SU-DHL-6 (cell line): ENCODE results near the gene ZMYND8.

Experiments
- H2AFZ ChIP-seq: fragments of 200-600 bp; sonication (generic); 2 replicates; pipeline ENCODE4 v1.6.1; 2014; ENCODE audit warnings: low read depth, mild to moderate bottlenecking, moderate library complexity, mixed read lengths, antibody characterized with exemption, low read length; ENCODE audit not compliant: severe bottlenecking
- H3F3A ChIP-seq: fragments of 200-600 bp; shearing (Covaris generic); 2 replicates; pipeline ENCODE4 v1.6.0; 2016; ENCODE audit warnings: antibody characterized with exemption, mild to moderate bottlenecking; ENCODE audit not compliant: insufficient read depth
- H3K27ac ChIP-seq: fragments of 200-600 bp; sonication (generic); 2 replicates; pipeline ENCODE4 v1.5.1; 2016; ENCODE audit warnings: low read depth, mild to moderate bottlenecking, low read length, moderate library complexity, mixed read lengths
- H3K27me3 ChIP-seq: fragments of 200-600 bp; sonication (generic), shearing (Covaris generic); 2 replicates; pipeline ENCODE4 v1.6.0; 2014; ENCODE audit warnings: mild to moderate bottlenecking, low read length
- H3K36me3 ChIP-seq: fragments of 200-600 bp; sonication (generic); 2 replicates; pipeline ENCODE4 v1.6.1; 2014; ENCODE audit warnings: mild to moderate bottlenecking, low read length, mixed read lengths
- H3K4me2 ChIP-seq: fragments of 300-600, 200-600 bp; shearing (Covaris generic), sonication (generic); 2 replicates; pipeline ENCODE4 v1.6.0; 2014; ENCODE audit warnings: low read length, low read depth, mild to moderate bottlenecking; ENCODE audit not compliant: poor library complexity, severe bottlenecking
- H3K4me3 ChIP-seq: fragments of 200-600 bp; sonication (generic); 2 replicates; pipeline ENCODE4 v1.5.1; 2014; ENCODE audit warnings: antibody characterized with exemption, low read length, mild to moderate bottlenecking, mixed read lengths; ENCODE audit not compliant: insufficient read depth, poor library complexity, severe bottlenecking
- H3K79me2 ChIP-seq: fragments of 200-600 bp; sonication (generic); 2 replicates; pipeline ENCODE4 v1.6.1; 2014; ENCODE audit warnings: mild to moderate bottlenecking, low read length, moderate library complexity; ENCODE audit not compliant: insufficient read depth
- H3K9ac ChIP-seq: fragments of 200-600 bp; sonication (generic); 2 replicates; pipeline ENCODE4 v1.7.0; 2014; ENCODE audit warnings: mild to moderate bottlenecking, low read length
- H3K9me2 ChIP-seq: fragments of 200-600 bp; sonication (generic); replicated peaks from 2 replicates; pipeline ENCODE4 v1.6.1; 2014; ENCODE audit warnings: low read length; ENCODE audit not compliant: insufficient read depth
- H3K9me3 ChIP-seq: fragments of 200-600 bp; sonication (generic); 2 replicates; pipeline ENCODE4 v1.6.1; 2014; ENCODE audit warnings: low read length, mixed read lengths; ENCODE audit not compliant: insufficient read depth
- H4K20me1 ChIP-seq: fragments of 200-600 bp; sonication (generic); 2 replicates; pipeline ENCODE4 v1.6.1; 2014; ENCODE audit warnings: low read depth, mild to moderate bottlenecking, antibody characterized with exemption, low read length, moderate library complexity, mixed read lengths
- EZH2phosphoT487 ChIP-seq: fragments of 200-600 bp; sonication (generic), shearing (Covaris generic); conservative IDR thresholded peaks from 2 replicates; pipeline ENCODE4 v1.6.1; 2018; ENCODE audit warnings: mild to moderate bottlenecking, antibody characterized with exemption, low read length, moderate library complexity, mixed read lengths
- TF ChIP-seq, protein P1 (sequence below): fragments of 200-600 bp; sonication (generic); IDR thresholded peaks from one replicate; pipeline ENCODE4 v1.5.1; 2017; ENCODE audit warnings: antibody characterized with exemption, mild to moderate bottlenecking, low read length, moderate library complexity; ENCODE audit not compliant: insufficient read depth, poor library complexity, severe bottlenecking

Gene ZMYND8

GRCh38 chr20:47195573-47195972, 160.9 kb downstream of the ZMYND8 start:
- Histone ChIP-seq H3F3A (no peaks in the 10 kb centered on the region), H3K4me3 (no peak overlapping the region), H3K9ac (no peak overlapping the region), H3K4me2 (no peak overlapping the region), H3K27me3 (no peaks in the 10 kb centered on the region), H4K20me1 (no peaks in the 10 kb centered on the region), H3K9me3 (no peaks in the 10 kb centered on the region), H3K27ac (no peak overlapping the region), H3K79me2 (no peaks in the 10 kb centered on the region), H2AFZ (no peak overlapping the region), H3K36me3 (no peaks in the 10 kb centered on the region), H3K9me2 (no peaks in the 10 kb centered on the region)
- TF ChIP-seq, protein P1, sequence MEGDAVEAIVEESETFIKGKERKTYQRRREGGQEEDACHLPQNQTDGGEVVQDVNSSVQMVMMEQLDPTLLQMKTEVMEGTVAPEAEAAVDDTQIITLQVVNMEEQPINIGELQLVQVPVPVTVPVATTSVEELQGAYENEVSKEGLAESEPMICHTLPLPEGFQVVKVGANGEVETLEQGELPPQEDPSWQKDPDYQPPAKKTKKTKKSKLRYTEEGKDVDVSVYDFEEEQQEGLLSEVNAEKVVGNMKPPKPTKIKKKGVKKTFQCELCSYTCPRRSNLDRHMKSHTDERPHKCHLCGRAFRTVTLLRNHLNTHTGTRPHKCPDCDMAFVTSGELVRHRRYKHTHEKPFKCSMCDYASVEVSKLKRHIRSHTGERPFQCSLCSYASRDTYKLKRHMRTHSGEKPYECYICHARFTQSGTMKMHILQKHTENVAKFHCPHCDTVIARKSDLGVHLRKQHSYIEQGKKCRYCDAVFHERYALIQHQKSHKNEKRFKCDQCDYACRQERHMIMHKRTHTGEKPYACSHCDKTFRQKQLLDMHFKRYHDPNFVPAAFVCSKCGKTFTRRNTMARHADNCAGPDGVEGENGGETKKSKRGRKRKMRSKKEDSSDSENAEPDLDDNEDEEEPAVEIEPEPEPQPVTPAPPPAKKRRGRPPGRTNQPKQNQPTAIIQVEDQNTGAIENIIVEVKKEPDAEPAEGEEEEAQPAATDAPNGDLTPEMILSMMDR, result no peak
- no peak for TF ChIP-seq EZH2phosphoT487

DNA sequence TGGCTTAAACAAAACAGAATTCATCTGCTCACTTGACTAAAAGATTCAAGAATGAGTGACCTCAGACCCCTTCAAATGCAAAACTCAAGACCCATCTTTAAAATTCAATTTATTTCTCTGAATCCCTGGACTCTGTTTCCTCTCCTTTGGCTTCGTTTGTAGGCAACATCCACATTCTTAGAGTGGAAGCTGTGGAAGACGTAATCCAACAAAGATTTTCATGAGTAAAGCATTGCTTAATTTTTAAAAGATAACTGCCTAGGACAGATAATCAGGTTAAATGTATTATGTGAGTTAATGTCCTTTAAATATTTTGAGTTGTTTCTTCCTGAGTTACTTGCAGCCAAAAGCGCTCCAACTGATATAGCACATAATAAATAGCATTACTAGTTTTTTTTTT, 164.5 kb downstream of the ZMYND8 start:
- Histone ChIP-seq H3K9me3 (no peaks in the 10 kb centered on the region), H3K9ac (no peak overlapping the region)

DNA sequence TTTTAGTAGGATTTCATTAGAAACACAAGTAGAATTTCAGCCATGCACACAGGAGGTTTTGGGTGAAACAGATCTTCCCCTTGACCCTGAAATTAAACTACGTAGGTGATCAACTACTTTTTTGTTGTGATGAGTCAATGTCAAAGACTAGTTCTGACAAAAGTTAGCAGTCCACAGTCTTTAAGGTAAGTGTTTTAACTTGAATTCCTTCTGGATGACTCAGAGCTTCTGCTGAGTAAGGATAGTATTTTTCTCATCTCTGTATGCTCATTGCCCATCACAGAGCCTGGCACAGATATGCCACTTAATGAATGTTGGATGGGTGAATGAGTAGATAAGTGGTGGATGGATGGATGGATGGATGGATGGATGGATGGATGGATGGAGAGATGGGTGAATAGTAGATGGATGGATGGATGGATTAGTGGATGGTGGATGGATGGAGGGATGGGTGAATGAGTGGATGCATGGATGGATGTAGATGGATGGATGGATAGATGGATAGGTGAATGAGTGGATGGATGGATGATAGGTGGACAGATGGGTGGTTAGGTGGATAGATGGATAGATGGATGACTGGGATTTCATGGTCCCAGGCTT, 165.3 kb downstream of the ZMYND8 start:
- no peaks in the 10 kb centered on the region for H3K36me3 ChIP-seq
- no peaks in the 10 kb centered on the region for H3K9me3 ChIP-seq
- no peaks in the 10 kb centered on the region for H3K27me3 ChIP-seq
- no peak for TF ChIP-seq EZH2phosphoT487
- TF ChIP-seq, protein P1, result no peak
- no peaks in the 10 kb centered on the region for H3F3A ChIP-seq
- H3K4me3 ChIP-seq, result no peak overlapping the region
- no peak overlapping the region for H2AFZ ChIP-seq
- H3K9me2 ChIP-seq, result no peaks in the 10 kb centered on the region
- H4K20me1 ChIP-seq, result no peaks in the 10 kb centered on the region
- H3K27ac ChIP-seq, result no peak overlapping the region
- no peak overlapping the region for H3K4me2 ChIP-seq
- no peaks in the 10 kb centered on the region for H3K79me2 ChIP-seq
- no peak overlapping the region for H3K9ac ChIP-seq

More for the DNA sequence above, 164.5 kb downstream of the ZMYND8 start:
- Histone ChIP-seq H3K4me2 (no peak overlapping the region), H3K79me2 (no peaks in the 10 kb centered on the region), H3K27ac (no peak overlapping the region), H3F3A (no peaks in the 10 kb centered on the region), H3K4me3 (no peak overlapping the region), H2AFZ (no peak overlapping the region), H4K20me1 (no peaks in the 10 kb centered on the region), H3K9me2 (no peaks in the 10 kb centered on the region), H3K36me3 (no peaks in the 10 kb centered on the region), H3K27me3 (no peaks in the 10 kb centered on the region)
- TF ChIP-seq, protein P1, result no peak
- TF ChIP-seq EZH2phosphoT487, result no peak
